ENCODE results near the gene FXYD2. TPM values are rescaled to one million over a fixed set of nuclear protein-coding genes. Genes with fewer than 3 reads are reported as not detected.

The FXYD2 gene
- total and polyA plus RNA-seq, 2 of the 13 experiments (the other 11 are each of a cell fraction or from before 2014, with no cell fraction given): 45.9 to 106 TPM

- TF ChIP-seq TARDBP (CRISPR knock-in tag; IDR thresholded peaks at IDR 0.05) (no peak), MAFK (conservative IDR thresholded peaks at IDR 0.05 in 1 of 2, IDR thresholded peaks at IDR 0.05 in 1 of 2; ENCODE audit: low read length in 2 of 2) (no peak), ZNF30 (CRISPR knock-in tag; IDR thresholded peaks at IDR 0.05) (no peak), SUZ12 (IDR thresholded peaks at IDR 0.05; ENCODE audit: low read depth, low read length) (no peak), HIVEP1 (CRISPR knock-in tag; IDR thresholded peaks at IDR 0.05) (no peak), SIN3A (IDR thresholded peaks at IDR 0.05; ENCODE audit: borderline replicate concordance, low read depth, low read length) (no peak), ZMYM3 (CRISPR knock-in tag; IDR thresholded peaks at IDR 0.05) (0 out of 2 replicates have a peak, but pooled peaks have one; percentile 31), POLR2A (IDR thresholded peaks at IDR 0.05; ENCODE audit: insufficient read depth in 1 of 2, low read depth in 2 of 2, low read length in 2 of 2) (0 out of 4 replicates have a peak, but pooled peaks of 1 of the 2 experiments have one; percentile 23), ZNF788 (CRISPR knock-in tag; IDR thresholded peaks at IDR 0.05; ENCODE audit: borderline replicate concordance) (peak; percentile 58; the same call in 1 of the 2 replicates), SOX5 (CRISPR knock-in tag; IDR thresholded peaks at IDR 0.05; ENCODE audit: borderline replicate concordance) (no peak), ARHGAP35 (CRISPR knock-in tag; IDR thresholded peaks at IDR 0.05; ENCODE audit: borderline replicate concordance) (no peak), ZNF674 (CRISPR knock-in tag; IDR thresholded peaks at IDR 0.05; ENCODE audit: low read depth) (no peak), SAP130 (CRISPR knock-in tag; IDR thresholded peaks at IDR 0.05; ENCODE audit: low read depth) (peak; percentile 43), CBX2 (IDR thresholded peaks at IDR 0.05; ENCODE audit: low read depth, low read length) (no peak), CBX2 (CRISPR knock-in tag; IDR thresholded peaks at IDR 0.05; ENCODE audit: low read depth) (no peak), SPEN (CRISPR knock-in tag; IDR thresholded peaks at IDR 0.05; ENCODE audit: low read depth) (no peak), TP53 (CRISPR knock-in tag; conservative IDR thresholded peaks at IDR 0.05) (no peak), ZBED4 (CRISPR knock-in tag; IDR thresholded peaks at IDR 0.05; ENCODE audit: borderline replicate concordance) (no peak), NFE2L2 (IDR thresholded peaks at IDR 0.05; ENCODE audit: low read length) (no peak), REPIN1 (CRISPR knock-in tag; IDR thresholded peaks at IDR 0.05; ENCODE audit: borderline replicate concordance, low read depth) (no peak), ZNF10 (CRISPR knock-in tag; IDR thresholded peaks at IDR 0.05; ENCODE audit: borderline replicate concordance, low read depth) (no peak), HOXA5 (CRISPR knock-in tag; IDR thresholded peaks at IDR 0.05) (no peak), GATAD2A (CRISPR knock-in tag; IDR thresholded peaks at IDR 0.05) (no peak), ZNF839 (CRISPR knock-in tag; IDR thresholded peaks at IDR 0.05; ENCODE audit: borderline replicate concordance) (no peak), ZBTB33 (CRISPR knock-in tag; IDR thresholded peaks at IDR 0.05) (no peak), POGK (CRISPR knock-in tag; conservative IDR thresholded peaks at IDR 0.05) (no peak)
These were observed 8.3 kb downstream of the FXYD2 start (continued) for GRCh38 chr11:117816151-117816741.

Measured in HepG2 (cell line).